ENCODE results near the gene PLXND1.

GRCh38 chr3:129607391-129608068, 1.1 kb upstream of the PLXND1 start:
- no peak for TF ChIP-seq CTCF (IDR thresholded peaks at IDR 0.05; ENCODE audit: poor library complexity, severe bottlenecking)
- no peak for TF ChIP-seq POLR2AphosphoS5 (IDR thresholded peaks at IDR 0.05)
- no peak for TF ChIP-seq EZH2 (IDR thresholded peaks at IDR 0.05; ENCODE audit: borderline replicate concordance, insufficient read depth, low read length, poor library complexity, severe bottlenecking)
- no peak for TF ChIP-seq REST (IDR thresholded peaks at IDR 0.05; ENCODE audit: borderline replicate concordance)
